WERI-Rb-1 (cell line): ENCODE results near the gene PNN.
"Not testable (repeated sequence)": the region's sequence is repeated elsewhere in the genome, so short reads cannot be mapped to it uniquely, and the experiment has no call there.

ENCODE experiments used
- DNase-seq: peaks from one replicate; pipeline ENCODE4 v3.0.0-alpha.2; 2020
- H3K27ac ChIP-seq: fragments of 250-450 bp; sonication (Bioruptor Pico); 2 replicates; pipeline ENCODE4 v1.5.1; 2020; ENCODE audit warnings: mild to moderate bottlenecking, moderate library complexity
- H3K27me3 ChIP-seq: fragments of 250-450 bp; sonication (Bioruptor Pico); 2 replicates; pipeline ENCODE4 v1.5.1; 2021; ENCODE audit warnings: mild to moderate bottlenecking, low read depth, moderate library complexity; ENCODE audit not compliant: insufficient read depth, severe bottlenecking
- H3K36me3 ChIP-seq: fragments of 250-450 bp; sonication (Bioruptor Pico); 2 replicates; pipeline ENCODE4 v1.5.1; 2020; ENCODE audit warnings: mild to moderate bottlenecking, moderate library complexity
- H3K4me3 ChIP-seq: 2 replicates; pipeline ENCODE4 v1.5.1; 2011; ENCODE audit warnings: low read depth, mild to moderate bottlenecking, control low read depth, low read length
- H3K9me3 ChIP-seq: fragments of 250-450 bp; sonication (Bioruptor Pico); 2 replicates; pipeline ENCODE4 v1.5.1; 2021; ENCODE audit warnings: mild to moderate bottlenecking, moderate library complexity; ENCODE audit not compliant: severe bottlenecking
- TF ChIP-seq, protein P1 (sequence below): IDR thresholded peaks from 2 replicates; pipeline ENCODE4 v1.5.1; 2011; ENCODE audit warnings: low read depth, mild to moderate bottlenecking, control low read depth, inconsistent platforms, low read length

Gene PNN

DNA sequence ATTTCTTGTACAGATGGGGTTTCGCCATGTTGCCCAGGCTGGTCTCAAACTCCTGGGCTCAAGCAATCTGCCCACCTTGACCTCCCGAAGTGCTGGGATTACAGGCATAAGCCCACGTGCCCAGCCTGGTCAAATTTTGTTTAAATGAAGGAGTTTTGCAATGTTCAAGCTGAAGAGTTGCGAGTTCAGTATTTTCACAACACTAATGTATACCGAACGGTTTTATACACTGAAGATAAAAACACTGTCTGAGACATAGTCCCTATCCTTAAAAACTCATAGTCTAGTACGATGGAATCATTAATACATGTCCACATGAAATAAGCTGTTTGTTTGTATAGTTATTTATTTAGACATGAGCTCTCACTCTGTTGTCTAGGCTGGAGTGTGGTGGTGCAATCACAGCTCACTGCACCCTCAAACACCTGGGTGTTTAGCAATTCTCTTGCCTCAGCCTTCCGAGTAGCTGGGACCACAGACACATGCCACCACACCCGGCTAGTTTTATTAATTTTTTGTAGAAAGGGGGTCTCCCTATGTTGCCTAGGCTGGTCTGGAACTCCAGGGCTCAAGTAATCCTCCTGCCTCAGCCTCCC, 20.4 kb upstream of the PNN start:
- H3K4me3 ChIP-seq = no peak overlapping the region
- H3K27ac ChIP-seq = no peak overlapping the region
- DNase-seq = no peak
- TF ChIP-seq, protein P1, sequence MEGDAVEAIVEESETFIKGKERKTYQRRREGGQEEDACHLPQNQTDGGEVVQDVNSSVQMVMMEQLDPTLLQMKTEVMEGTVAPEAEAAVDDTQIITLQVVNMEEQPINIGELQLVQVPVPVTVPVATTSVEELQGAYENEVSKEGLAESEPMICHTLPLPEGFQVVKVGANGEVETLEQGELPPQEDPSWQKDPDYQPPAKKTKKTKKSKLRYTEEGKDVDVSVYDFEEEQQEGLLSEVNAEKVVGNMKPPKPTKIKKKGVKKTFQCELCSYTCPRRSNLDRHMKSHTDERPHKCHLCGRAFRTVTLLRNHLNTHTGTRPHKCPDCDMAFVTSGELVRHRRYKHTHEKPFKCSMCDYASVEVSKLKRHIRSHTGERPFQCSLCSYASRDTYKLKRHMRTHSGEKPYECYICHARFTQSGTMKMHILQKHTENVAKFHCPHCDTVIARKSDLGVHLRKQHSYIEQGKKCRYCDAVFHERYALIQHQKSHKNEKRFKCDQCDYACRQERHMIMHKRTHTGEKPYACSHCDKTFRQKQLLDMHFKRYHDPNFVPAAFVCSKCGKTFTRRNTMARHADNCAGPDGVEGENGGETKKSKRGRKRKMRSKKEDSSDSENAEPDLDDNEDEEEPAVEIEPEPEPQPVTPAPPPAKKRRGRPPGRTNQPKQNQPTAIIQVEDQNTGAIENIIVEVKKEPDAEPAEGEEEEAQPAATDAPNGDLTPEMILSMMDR = no peak
- H3K9me3 ChIP-seq = no peaks in the 10 kb centered on the region
- H3K36me3 ChIP-seq = peaks cover 47% of the 10 kb centered on the region
- no peaks in the 10 kb centered on the region for H3K27me3 ChIP-seq

DNA sequence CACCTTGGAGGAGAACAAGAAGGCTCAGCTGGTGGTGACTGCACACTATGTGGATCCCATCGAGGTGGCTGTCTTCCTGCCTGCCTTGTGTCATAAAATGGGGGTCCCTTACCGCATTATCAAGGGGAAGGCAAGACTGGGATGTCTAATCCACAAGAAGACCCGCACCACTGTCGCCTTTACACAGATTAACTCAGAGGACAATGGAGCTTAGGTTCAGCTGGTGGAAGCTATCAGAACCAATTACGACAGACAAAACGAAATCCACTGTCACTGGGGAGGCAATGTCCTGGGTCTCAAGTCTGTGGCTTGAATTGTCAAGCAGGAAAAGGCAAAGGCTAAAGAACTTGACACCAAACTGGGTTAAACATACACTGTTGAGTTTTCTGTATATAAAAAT, 17.6 kb upstream of the PNN start:
- Histone ChIP-seq H3K9me3 (no peaks in the 10 kb centered on the region), H3K27me3 (no peaks in the 10 kb centered on the region), H3K27ac (no peak overlapping the region), H3K36me3 (peaks cover 38% of the 10 kb centered on the region), H3K4me3 (no peak overlapping the region)
- DNase-seq = no peak
- TF ChIP-seq, protein P1 = no peak

DNA sequence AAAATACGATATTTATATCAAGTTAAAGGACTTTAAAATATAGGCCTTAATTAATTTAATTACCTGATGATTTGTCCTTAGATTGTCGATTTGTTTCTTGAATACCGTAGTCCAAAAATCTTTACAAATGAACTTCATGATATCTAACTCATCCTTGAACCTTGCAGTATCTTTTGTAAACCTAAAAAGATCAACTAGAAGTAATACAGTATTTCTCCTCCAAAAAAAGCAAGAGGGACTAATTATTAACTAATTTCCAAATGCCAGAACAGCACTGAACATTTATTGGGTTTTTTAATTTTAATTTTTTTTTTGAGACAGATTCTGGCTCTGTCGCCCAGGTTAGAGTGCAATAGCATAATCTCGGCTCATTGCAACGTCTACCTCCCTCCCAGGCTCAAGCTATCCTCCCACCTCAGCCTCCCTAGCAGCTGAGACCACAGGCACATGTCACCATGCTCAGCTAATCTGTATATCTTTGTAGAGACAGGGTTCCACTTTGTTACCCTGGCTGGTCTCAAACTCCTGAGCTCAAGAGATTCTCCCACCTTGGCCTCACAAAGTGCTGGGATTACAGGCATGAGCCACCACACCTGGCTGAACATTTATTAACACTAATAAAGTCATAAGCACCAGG, 16.7 kb upstream of the PNN start:
- no peak for DNase-seq
- Histone ChIP-seq H3K27ac (no peak overlapping the region), H3K9me3 (no peaks in the 10 kb centered on the region), H3K4me3 (no peak overlapping the region), H3K27me3 (no peaks in the 10 kb centered on the region), H3K36me3 (peaks cover 34% of the 10 kb centered on the region)
- TF ChIP-seq, protein P1 = no peak

DNA sequence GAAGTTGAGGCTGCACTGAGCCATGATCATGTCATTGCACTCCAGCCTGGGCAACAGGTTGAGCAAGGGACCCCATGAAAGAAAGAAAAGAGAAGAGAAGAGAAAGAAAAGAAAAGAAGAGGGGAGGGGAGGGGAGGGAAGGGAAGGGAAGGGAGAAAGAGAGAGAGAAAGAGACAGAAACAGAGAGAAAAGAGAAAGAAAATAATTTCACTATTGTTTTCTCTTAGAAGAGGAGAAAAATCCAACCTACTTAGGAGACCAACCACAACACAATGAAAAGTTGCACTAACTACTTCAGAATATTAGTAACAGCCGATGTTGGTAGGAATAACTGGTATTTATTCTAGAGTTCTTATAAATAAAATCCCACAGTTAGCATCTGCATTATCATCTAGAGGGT, 14.6 kb upstream of the PNN start:
- H3K4me3 ChIP-seq = no peak overlapping the region
- H3K27ac ChIP-seq = no peak overlapping the region
- H3K27me3 ChIP-seq = no peaks in the 10 kb centered on the region
- no peaks in the 10 kb centered on the region for H3K9me3 ChIP-seq
- DNase-seq = no peak
- H3K36me3 ChIP-seq = peaks cover 31% of the 10 kb centered on the region
- TF ChIP-seq, protein P1 = no peak

DNA sequence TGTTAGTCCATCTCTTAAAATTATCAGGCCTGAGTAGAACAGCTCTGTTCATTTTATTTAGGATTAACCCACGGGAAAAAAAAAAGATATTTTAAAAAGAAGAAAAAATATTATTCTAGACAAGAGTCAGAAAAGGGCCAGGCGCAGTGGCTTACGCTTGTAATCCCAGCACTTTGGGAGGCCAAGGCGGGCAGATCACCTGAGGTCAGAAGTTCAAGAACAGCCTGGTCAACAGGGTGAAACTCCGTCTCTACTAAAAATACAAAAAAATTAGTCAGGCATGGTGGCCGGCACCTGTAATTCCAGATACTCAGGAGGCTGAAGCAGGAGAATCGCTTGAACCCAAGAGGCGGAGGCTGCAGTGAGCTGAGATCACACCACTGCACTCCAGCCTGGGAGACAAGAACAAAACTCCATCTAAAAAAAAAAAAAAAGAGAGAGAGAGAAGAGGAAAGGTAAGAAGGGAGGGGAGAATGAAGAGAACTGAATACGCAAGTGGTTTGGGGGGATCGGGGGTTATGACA, 7.2 kb upstream of the PNN start:
- H3K27me3 ChIP-seq, H3K36me3 ChIP-seq, H3K4me3 ChIP-seq, DNase-seq, H3K9me3 ChIP-seq, H3K27ac ChIP-seq: not testable (repeated sequence)

DNA sequence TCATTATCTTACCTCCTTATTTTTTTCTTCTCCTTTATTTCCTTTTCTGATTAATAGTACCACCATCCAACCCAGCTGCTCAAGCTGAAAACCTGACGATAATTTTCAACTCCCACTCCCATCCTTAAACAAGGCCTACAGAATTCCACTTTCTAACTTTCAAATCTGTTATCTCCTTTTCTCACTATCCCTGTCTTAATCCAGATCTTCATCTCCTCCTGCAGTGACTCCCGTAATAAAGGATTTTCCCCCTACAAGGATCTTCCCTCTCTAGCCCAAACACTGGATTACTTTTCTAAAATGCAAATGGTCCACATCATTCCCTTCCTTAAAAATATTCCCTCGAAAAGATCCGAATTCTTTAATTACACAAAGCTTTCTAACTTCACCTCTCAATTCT, 6.5 kb upstream of the PNN start:
- Histone ChIP-seq H3K27me3 (no peaks in the 10 kb centered on the region), H3K36me3 (peaks cover 6% of the 10 kb centered on the region), H3K4me3 (no peak overlapping the region), H3K9me3 (no peaks in the 10 kb centered on the region), H3K27ac (no peak overlapping the region)
- TF ChIP-seq, protein P1 = no peak
- no peak for DNase-seq
